Measurements from ENCODE around the gene TEX14. TPM values are rescaled to one million over a fixed set of nuclear protein-coding genes. Genes with fewer than 3 reads are reported as not detected.

TEX14 gene
- total RNA-seq, 4 donors from 2014 or later = 0.13 TPM; not detected in 3

- Histone ChIP-seq H3K27me3 (no peaks in the 10 kb centered on the region), H3K4me1 (no peaks in the 10 kb centered on the region), H3K9me3 (no peaks in the 10 kb centered on the region), H3K27ac (no peak overlapping the region), H3K4me3 (no peak overlapping the region), H3K36me3 (no peaks in the 10 kb centered on the region)
- DNase-seq = no peak
- TF ChIP-seq POLR2A (IDR thresholded peaks at IDR 0.05) = no peak
- no peak for TF ChIP-seq CTCF (IDR thresholded peaks at IDR 0.05)
Measured at GRCh38 chr17:58626905-58627304, 64.9 kb downstream of the TEX14 start.

GRCh38 chr17:58624751-58625150 is 67.1 kb downstream of the TEX14 start:
- no peak overlapping the region for H3K4me3 ChIP-seq
- H3K27me3 ChIP-seq = no peaks in the 10 kb centered on the region
- no peaks in the 10 kb centered on the region for H3K4me1 ChIP-seq
- no peak for DNase-seq
- no peaks in the 10 kb centered on the region for H3K9me3 ChIP-seq
- no peak for TF ChIP-seq POLR2A (IDR thresholded peaks at IDR 0.05)
- TF ChIP-seq CTCF (IDR thresholded peaks at IDR 0.05) = no peak
- H3K36me3 ChIP-seq = no peaks in the 10 kb centered on the region
- no peak overlapping the region for H3K27ac ChIP-seq

GRCh38 chr17:58621174-58621573 is 70.7 kb downstream of the TEX14 start:
- no peaks in the 10 kb centered on the region for H3K9me3 ChIP-seq
- H3K4me1 ChIP-seq = no peaks in the 10 kb centered on the region
- no peak overlapping the region for H3K27ac ChIP-seq
- no peak for DNase-seq
- H3K36me3 ChIP-seq = no peaks in the 10 kb centered on the region
- no peaks in the 10 kb centered on the region for H3K27me3 ChIP-seq
- TF ChIP-seq CTCF (IDR thresholded peaks at IDR 0.05) (no peak), POLR2A (IDR thresholded peaks at IDR 0.05) (no peak)
- no peak overlapping the region for H3K4me3 ChIP-seq

GRCh38 chr17:58618336-58618735 is 73.5 kb downstream of the TEX14 start:
- H3K4me3 ChIP-seq = no peak overlapping the region
- DNase-seq = no peak
- no peak for TF ChIP-seq CTCF (IDR thresholded peaks at IDR 0.05)
- no peak for TF ChIP-seq POLR2A (IDR thresholded peaks at IDR 0.05)

GRCh38 chr17:58617563-58617962 is 74.3 kb downstream of the TEX14 start:
- Histone ChIP-seq H3K9me3 (no peaks in the 10 kb centered on the region), H3K36me3 (no peaks in the 10 kb centered on the region), H3K27me3 (no peaks in the 10 kb centered on the region), H3K4me1 (no peaks in the 10 kb centered on the region), H3K4me3 (no peak overlapping the region), H3K27ac (no peak overlapping the region)
- no peak for DNase-seq
- no peak for TF ChIP-seq POLR2A (IDR thresholded peaks at IDR 0.05)
- no peak for TF ChIP-seq CTCF (IDR thresholded peaks at IDR 0.05)

More at GRCh38 chr17:58618336-58618735, 73.5 kb downstream of the TEX14 start:
- no peaks in the 10 kb centered on the region for H3K4me1 ChIP-seq
- no peak overlapping the region for H3K27ac ChIP-seq
- no peaks in the 10 kb centered on the region for H3K36me3 ChIP-seq
- no peaks in the 10 kb centered on the region for H3K27me3 ChIP-seq
- no peaks in the 10 kb centered on the region for H3K9me3 ChIP-seq
